HEK293 (cell line): ENCODE results near the gene TRIM47.

Experiments used
- CTCF ChIA-PET: fragments of 350-600 bp; formaldehyde crosslinking; extraction: SDS; loops from one replicate; lab custom pipeline; 2021; ENCODE audit warnings: antibody characterized with exemption; lab: Yijun Ruan, JAX
- POLR2A ChIA-PET: fragments of 300-600 bp; formaldehyde crosslinking; extraction: SDS; loops from one replicate; lab custom pipeline; 2020; ENCODE audit warnings: antibody characterized with exemption, inconsistent platforms; lab: Yijun Ruan, JAX
- H3K27ac ChIP-seq: fragments of 200-500 bp; sonication (Bioruptor generic); 2 replicates; pipeline ENCODE4 v1.5.1; 2014; ENCODE audit warnings: low read depth, low read length, control low read depth, inconsistent platforms; ENCODE audit errors: extremely low read depth
- H3K36me3 ChIP-seq, 2 experiments: fragments of 200-500 bp in 1 of 2; sonication (Bioruptor generic) in 1 of 2; 1 replicate in 1 of 2; 2 replicates in 1 of 2; pipeline ENCODE4 v1.5.1; 2014 to 2017; ENCODE audit warnings: inconsistent platforms in 2 of 2, low read length in 2 of 2; ENCODE audit not compliant: control insufficient read depth in 2 of 2, insufficient read depth in 1 of 2
- H3K4me1 ChIP-seq: fragments of 200-500 bp; sonication (Bioruptor generic); 2 replicates; pipeline ENCODE4 v1.5.1; 2014; ENCODE audit warnings: mild to moderate bottlenecking, low read length, inconsistent platforms; ENCODE audit not compliant: control insufficient read depth, insufficient read depth
- H3K4me3 ChIP-seq: 2 replicates; pipeline ENCODE4 v1.5.1; 2011; ENCODE audit warnings: low read depth, mild to moderate bottlenecking, control low read depth, low read length, moderate library complexity
- H3K9me3 ChIP-seq: fragments of 200-500 bp; sonication (Bioruptor generic); 2 replicates; pipeline ENCODE4 v1.5.1; 2014; ENCODE audit warnings: low read depth, low read length, inconsistent platforms; ENCODE audit not compliant: control insufficient read depth, insufficient read depth
- GFI1B ChIP-seq: fragments of 450-650 bp; formaldehyde crosslinking; IDR thresholded peaks from 2 replicates; pipeline ENCODE4 v1.5.1; 2016; ENCODE audit warnings: missing biosample characterization, missing genetic modification characterization
- HOXA7 ChIP-seq: sonication (generic); formaldehyde crosslinking; IDR thresholded peaks from 2 replicates; pipeline ENCODE4 v1.8.1; 2022; ENCODE audit warnings: missing genetic modification reagents, borderline replicate concordance
- HOXC10 ChIP-seq: sonication (generic); formaldehyde crosslinking; IDR thresholded peaks from 2 replicates; pipeline ENCODE4 v1.8.1; 2023; ENCODE audit warnings: mild to moderate bottlenecking, missing genetic modification reagents
- KLF16 ChIP-seq: fragments of 450-650 bp; formaldehyde crosslinking; IDR thresholded peaks from 2 replicates; pipeline ENCODE4 v1.5.1; 2017; ENCODE audit warnings: missing biosample characterization, missing genetic modification characterization
- OSR2 ChIP-seq: fragments of 450-650 bp; formaldehyde crosslinking; IDR thresholded peaks from 2 replicates; pipeline ENCODE4 v1.5.1; 2016; ENCODE audit warnings: missing biosample characterization, missing genetic modification characterization
- REPIN1 ChIP-seq: fragments of 450-650 bp; formaldehyde crosslinking; IDR thresholded peaks from 2 replicates; pipeline ENCODE4 v1.5.1; 2017; ENCODE audit warnings: missing biosample characterization, missing genetic modification characterization, low read depth
- ZBTB10 ChIP-seq: fragments of 450-650 bp; formaldehyde crosslinking; IDR thresholded peaks from 2 replicates; pipeline ENCODE4 v1.5.1; 2016; ENCODE audit warnings: missing biosample characterization, missing genetic modification characterization
- ZBTB20 ChIP-seq: fragments of 450-650 bp; formaldehyde crosslinking; IDR thresholded peaks from 2 replicates; pipeline ENCODE4 v1.5.1; 2016; ENCODE audit warnings: missing biosample characterization, missing genetic modification characterization
- ZFP37 ChIP-seq: fragments of 450-650 bp; formaldehyde crosslinking; IDR thresholded peaks from 2 replicates; pipeline ENCODE4 v1.5.1; 2016; ENCODE audit warnings: missing biosample characterization, missing genetic modification characterization
- ZIC2 ChIP-seq: fragments of 450-650 bp; formaldehyde crosslinking; IDR thresholded peaks from 2 replicates; pipeline ENCODE4 v1.5.1; 2016; ENCODE audit warnings: missing biosample characterization, missing genetic modification characterization
- ZNF146 ChIP-seq: fragments of 450-650 bp; formaldehyde crosslinking; IDR thresholded peaks from 2 replicates; pipeline ENCODE4 v1.5.1; 2016; ENCODE audit warnings: missing biosample characterization, missing genetic modification characterization
- ZNF548 ChIP-seq: fragments of 450-650 bp; formaldehyde crosslinking; IDR thresholded peaks from 2 replicates; pipeline ENCODE4 v1.5.1; 2016; ENCODE audit warnings: missing biosample characterization, missing genetic modification characterization
- ZNF585B ChIP-seq: fragments of 450-650 bp; formaldehyde crosslinking; IDR thresholded peaks from 2 replicates; pipeline ENCODE4 v1.5.1; 2016; ENCODE audit warnings: missing biosample characterization, missing genetic modification characterization
- ZNF76 ChIP-seq: fragments of 450-650 bp; formaldehyde crosslinking; IDR thresholded peaks from 2 replicates; pipeline ENCODE4; 2016; ENCODE audit warnings: low read depth, missing biosample characterization, missing genetic modification characterization, borderline replicate concordance
- ZNF837 ChIP-seq: fragments of 450-650 bp; formaldehyde crosslinking; IDR thresholded peaks from 2 replicates; pipeline ENCODE4 v1.5.1; 2016; ENCODE audit warnings: missing biosample characterization, missing genetic modification characterization
- ZSCAN16 ChIP-seq: fragments of 450-650 bp; formaldehyde crosslinking; IDR thresholded peaks from 2 replicates; pipeline ENCODE4 v1.5.1; 2016; ENCODE audit warnings: missing biosample characterization, missing genetic modification characterization
- ZSCAN5A ChIP-seq: fragments of 450-650 bp; formaldehyde crosslinking; IDR thresholded peaks from 2 replicates; pipeline ENCODE4 v1.5.1; 2016; ENCODE audit warnings: missing biosample characterization, missing genetic modification characterization
- TF ChIP-seq, protein P1 (sequence below): fragments of 450-650 bp; formaldehyde crosslinking; IDR thresholded peaks from 2 replicates; pipeline ENCODE4 v1.5.1; 2016; ENCODE audit warnings: missing biosample characterization, missing genetic modification characterization
- TF ChIP-seq, protein P2 (sequence below): sonication (generic); formaldehyde crosslinking; IDR thresholded peaks from 2 replicates; pipeline ENCODE4 v1.8.1; 2022; ENCODE audit warnings: mild to moderate bottlenecking, moderate library complexity, missing genetic modification reagents

The TRIM47 gene

DNA sequence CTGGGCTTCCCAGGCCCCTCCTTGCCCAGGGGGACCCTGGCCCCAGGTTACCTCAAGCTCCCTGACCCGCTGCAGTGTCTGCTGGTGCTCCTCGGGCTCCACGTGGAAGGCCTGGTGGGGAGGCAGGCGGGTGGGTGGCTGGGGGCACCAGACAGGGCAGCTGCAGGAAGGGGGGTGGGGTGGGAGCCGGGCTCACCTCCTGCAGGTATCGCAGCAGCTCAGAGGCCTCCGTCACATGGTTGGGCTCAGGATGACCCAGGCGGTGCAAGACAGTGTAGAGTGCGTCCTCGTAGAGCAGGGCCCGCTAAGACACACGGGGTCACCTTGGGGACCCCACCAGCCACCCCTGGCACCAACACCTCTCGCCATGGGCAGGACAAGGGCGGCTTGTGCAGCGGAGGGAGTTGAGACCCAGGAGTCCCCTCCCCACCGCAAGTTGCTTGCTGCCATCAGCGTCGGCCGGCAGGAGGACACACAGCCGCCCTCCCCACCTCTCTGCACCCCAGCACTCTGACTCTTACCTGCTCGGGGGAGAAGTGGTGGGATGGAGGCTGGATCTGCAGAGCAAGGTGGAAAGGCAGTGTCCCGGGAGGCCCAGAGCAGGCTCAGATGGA is 35.3 kb downstream of the TRIM47 start:
- H3K36me3 ChIP-seq: peaks cover 0 to 23% of the 10 kb centered on the region in 2 experiments; a peak in 1 of 3 replicates
- no peak overlapping the region for H3K27ac ChIP-seq
- CTCF ChIA-PET: no interaction called here
- no peaks in the 10 kb centered on the region for H3K9me3 ChIP-seq
- H3K4me3 ChIP-seq: no peak overlapping the region
- no peak for TF ChIP-seq GFI1B (tag by site-specific recombination)
- TF ChIP-seq, protein P1, sequence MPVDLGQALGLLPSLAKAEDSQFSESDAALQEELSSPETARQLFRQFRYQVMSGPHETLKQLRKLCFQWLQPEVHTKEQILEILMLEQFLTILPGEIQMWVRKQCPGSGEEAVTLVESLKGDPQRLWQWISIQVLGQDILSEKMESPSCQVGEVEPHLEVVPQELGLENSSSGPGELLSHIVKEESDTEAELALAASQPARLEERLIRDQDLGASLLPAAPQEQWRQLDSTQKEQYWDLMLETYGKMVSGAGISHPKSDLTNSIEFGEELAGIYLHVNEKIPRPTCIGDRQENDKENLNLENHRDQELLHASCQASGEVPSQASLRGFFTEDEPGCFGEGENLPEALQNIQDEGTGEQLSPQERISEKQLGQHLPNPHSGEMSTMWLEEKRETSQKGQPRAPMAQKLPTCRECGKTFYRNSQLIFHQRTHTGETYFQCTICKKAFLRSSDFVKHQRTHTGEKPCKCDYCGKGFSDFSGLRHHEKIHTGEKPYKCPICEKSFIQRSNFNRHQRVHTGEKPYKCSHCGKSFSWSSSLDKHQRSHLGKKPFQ: no peak
- POLR2A ChIA-PET: interaction anchor here (0.8 to 1.0 kb wide), 2 partner anchors 63 to 65 kb away, joined by 3 to 5 read pairs; no protein-coding TSS in a partner anchor
- H3K4me1 ChIP-seq: no peaks in the 10 kb centered on the region; the same call in 1 of the 2 replicates

DNA sequence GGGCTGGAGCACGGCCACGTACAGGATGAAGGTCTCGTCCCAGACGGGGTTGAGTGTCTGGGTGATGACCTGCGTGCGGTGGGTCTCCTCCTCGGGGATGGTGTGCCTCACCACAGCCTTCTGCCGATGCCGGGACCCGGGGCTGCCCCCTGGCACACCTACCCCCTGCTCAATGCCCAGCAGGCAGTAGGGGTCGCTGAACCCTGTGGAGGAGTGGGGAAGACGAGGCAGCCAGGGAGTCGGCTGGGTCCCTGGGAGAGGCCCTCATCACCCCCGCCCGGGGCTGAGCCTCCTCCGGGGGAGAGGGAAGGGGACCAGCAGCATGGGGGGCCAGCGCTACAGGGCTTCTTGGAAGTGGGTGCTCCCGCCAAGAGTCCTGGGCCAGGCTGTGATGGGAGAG is 36.0 kb downstream of the TRIM47 start:
- peaks cover 0 to 16% of the 10 kb centered on the region in 2 experiments; a peak in 1 of 3 replicates for H3K36me3 ChIP-seq
- TF ChIP-seq ZNF76 (tag by site-specific recombination) (no peak), ZIC2 (tag by site-specific recombination) (no peak), ZNF837 (no peak), ZNF548 (tag by site-specific recombination) (no peak), ZSCAN16 (tag by site-specific recombination) (no peak), REPIN1 (tag by site-specific recombination) (no peak)
- TF ChIP-seq, all 188 proteins: peak for 0
- no peak overlapping the region for H3K27ac ChIP-seq
- H3K9me3 ChIP-seq: no peaks in the 10 kb centered on the region
- ChIA-PET CTCF (no interaction called here), POLR2A (interaction anchor here (0.8 kb wide), 1 partner anchor 62 kb away, joined by 5 read pairs; no protein-coding TSS in a partner anchor)
- H3K4me1 ChIP-seq: no peaks in the 10 kb centered on the region; the same call in 1 of the 2 replicates
- H3K4me3 ChIP-seq: no peak overlapping the region

DNA sequence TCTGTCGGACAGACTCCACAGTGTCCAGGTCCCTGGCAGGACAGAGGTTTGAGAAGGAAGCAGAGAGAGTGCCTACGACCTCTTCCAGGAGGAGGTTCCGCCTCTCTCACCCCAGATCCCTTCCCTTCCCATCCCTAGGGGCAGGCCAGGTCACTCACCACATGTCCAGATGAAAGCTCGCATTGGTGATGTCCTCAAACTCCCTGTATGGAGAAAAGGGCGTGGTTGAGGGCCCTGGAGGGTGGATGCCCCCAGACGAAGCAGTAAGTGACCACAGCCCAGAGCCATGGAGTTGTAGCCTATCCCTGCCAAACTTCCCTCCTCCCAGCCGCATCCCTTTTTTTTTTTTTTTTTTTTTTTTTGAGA is 37.6 kb downstream of the TRIM47 start:
- ChIA-PET POLR2A (interaction anchor here (0.7 to 2.0 kb wide), 4 partner anchors 15 to 67 kb away, joined by 3 to 9 read pairs (median 4); partner anchors contain the start of gene WBP2), CTCF (interaction anchor here (0.6 kb wide), 2 partner anchors 23 to 217 kb away, joined by 4 read pairs; no protein-coding TSS in a partner anchor)
- Histone ChIP-seq H3K4me3 (no peak overlapping the region), H3K9me3 (no peaks in the 10 kb centered on the region), H3K4me1 (no peaks in the 10 kb centered on the region; the same call in 1 of the 2 replicates), H3K36me3 (no peaks in the 10 kb centered on the region), H3K27ac (no peak overlapping the region)
- TF ChIP-seq HOXC10: no peak

- Histone ChIP-seq H3K9me3 (no peaks in the 10 kb centered on the region), H3K4me1 (no peaks in the 10 kb centered on the region; the same call in 1 of the 2 replicates), H3K27ac (no peak overlapping the region), H3K4me3 (no peak overlapping the region), H3K36me3 (no peaks in the 10 kb centered on the region)
- ChIA-PET POLR2A (interaction anchor here (0.6 to 2.0 kb wide), 8 partner anchors 16 to 367 kb away, joined by 3 to 9 read pairs (median 4); partner anchors contain the start of genes UNK and WBP2), CTCF (interaction anchor here (0.6 to 1.6 kb wide), 4 partner anchors 10 to 218 kb away, joined by 3 to 8 read pairs (median 4); no protein-coding TSS in a partner anchor)
- no peak for TF ChIP-seq ZNF585B (tag by site-specific recombination)
- no peak for TF ChIP-seq ZBTB20 (tag by site-specific recombination)
- no peak for TF ChIP-seq OSR2
- no peak for TF ChIP-seq ZFP37 (tag by site-specific recombination)
- no peak for TF ChIP-seq KLF16 (tag by site-specific recombination)
- TF ChIP-seq, protein P2, sequence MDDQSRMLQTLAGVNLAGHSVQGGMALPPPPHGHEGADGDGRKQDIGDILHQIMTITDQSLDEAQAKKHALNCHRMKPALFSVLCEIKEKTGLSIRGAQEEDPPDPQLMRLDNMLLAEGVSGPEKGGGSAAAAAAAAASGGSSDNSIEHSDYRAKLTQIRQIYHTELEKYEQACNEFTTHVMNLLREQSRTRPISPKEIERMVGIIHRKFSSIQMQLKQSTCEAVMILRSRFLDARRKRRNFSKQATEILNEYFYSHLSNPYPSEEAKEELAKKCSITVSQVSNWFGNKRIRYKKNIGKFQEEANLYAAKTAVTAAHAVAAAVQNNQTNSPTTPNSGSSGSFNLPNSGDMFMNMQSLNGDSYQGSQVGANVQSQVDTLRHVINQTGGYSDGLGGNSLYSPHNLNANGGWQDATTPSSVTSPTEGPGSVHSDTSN (CRISPR knock-in tag): no peak
- TF ChIP-seq ZSCAN5A: no peak
- no peak for TF ChIP-seq ZBTB10 (tag by site-specific recombination)
- TF ChIP-seq ZNF146 (tag by site-specific recombination): no peak
- TF ChIP-seq HOXA7: no peak
These were observed 38.2 kb downstream of the TRIM47 start for GRCh38 chr17:75839942-75840798.
